NCI-H146 (cell line): ENCODE measurements around the gene PPA2.

Experiments used
- DNase-seq: peaks from one replicate; lab custom pipeline; 2025; lab: John Stamatoyannopoulos, UW

Gene PPA2

DNA sequence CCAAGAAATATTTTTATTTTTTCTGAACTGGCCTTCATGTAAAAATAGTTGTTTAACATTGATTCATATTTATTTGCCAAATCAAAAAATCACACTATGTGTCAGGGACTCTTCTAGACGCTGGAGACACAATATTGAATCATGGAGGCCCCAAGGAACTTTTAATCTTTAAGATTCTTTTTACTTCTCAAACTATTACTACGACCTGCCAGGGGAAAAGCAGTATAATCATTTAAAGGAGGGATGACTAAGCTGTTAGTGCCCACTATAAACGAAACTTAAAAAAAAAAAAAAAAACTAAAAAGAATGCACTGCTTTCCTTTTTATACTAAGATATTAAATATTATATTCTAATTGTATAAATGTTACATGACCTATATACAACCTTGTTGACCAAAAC lies 84.7 kb downstream of the PPA2 start:
- no peak for DNase-seq

DNA sequence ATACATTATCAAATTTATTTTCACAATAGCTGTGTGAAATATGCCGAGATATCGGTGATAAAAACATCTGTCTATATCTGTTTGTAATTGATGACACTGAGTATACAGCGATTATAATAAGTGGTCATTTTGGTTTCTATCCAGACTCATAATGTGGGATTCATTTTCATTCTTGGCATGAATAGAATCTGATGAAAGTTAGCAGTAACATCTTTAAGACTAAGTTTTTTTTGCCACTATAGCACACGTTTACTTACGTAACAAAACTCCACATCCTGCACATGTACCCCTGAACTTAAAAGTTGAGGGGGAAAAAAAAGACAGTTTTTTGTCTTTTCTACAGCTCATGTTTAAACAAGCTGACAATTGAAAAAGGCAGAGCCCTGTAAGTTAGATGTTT lies 86.4 kb downstream of the PPA2 start:
- no peak for DNase-seq

DNA sequence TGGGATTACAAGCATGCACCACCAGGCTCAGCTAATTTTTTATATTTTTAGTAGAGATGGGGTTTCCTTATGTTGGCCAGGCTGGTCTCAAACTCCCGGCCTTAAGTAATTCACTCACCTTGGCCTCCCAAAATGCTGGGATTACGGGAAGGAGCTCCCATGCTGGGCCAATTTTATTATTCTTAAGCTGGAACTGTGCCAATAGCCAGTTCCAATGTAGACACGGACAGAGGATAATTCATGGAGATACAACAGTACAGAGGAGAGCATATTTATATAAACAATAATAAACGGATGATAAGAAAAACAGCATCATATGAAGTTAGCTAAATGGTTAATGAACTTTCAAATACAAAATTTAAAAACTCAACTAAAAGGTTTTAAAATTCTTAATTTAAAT lies 87.8 kb downstream of the PPA2 start:
- no peak for DNase-seq

DNA sequence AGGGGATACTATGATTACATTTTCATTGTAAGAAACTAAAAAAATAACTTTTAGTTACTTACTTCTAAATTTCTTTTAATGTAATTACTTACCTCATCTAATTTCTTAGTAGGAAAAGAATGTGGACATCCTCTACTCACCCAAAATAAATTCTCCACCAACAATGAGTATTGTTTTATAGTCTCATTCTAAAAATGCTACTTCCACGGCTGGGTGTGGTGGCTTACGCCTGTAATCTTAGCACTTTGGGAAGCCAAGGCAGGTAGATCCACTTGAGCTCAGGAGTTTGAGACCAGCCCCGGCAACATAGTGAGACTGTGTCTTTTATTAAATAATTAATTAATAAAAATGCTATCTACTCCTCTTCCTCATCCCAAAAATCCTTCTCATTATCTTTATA lies 99.8 kb downstream of the PPA2 start:
- DNase-seq, result no peak

DNA sequence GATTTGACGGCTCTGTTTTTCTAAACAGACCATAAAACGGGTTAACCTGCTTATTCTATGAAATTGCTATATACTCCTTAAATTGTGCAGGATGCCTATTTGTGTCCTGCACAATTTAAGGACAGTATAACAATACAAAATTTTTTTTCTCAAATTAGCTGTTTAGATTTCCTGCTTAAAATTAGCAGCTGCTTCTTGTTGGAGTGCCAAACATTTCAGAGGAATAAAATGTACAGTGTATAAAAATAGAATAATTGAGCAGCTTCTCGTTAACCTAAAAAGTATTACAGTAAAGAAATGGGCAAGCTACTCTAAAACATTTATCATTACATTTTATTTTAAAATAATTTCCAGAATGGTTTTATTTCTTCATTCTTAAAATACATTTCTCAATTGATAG lies 100.5 kb downstream of the PPA2 start:
- DNase-seq, result no peak

DNA sequence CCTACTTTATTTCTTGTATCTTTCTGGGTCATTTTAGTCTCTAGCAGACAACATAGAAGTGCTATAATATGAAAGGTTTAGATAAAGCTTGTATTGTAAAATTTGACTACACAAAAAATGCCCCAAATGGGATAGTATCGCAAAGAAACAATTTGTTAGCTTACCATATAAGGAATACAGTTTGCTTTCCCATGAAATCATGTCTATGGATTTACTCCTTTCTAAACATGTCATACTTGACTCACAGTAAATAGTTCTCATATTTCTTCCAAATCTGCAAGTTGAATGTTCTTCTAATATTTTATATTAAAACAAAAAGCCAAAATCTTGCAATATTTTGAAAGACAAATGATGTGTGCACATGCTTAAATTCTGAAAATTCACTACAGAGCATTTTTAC lies 103.9 kb downstream of the PPA2 start:
- DNase-seq, result no peak

DNA sequence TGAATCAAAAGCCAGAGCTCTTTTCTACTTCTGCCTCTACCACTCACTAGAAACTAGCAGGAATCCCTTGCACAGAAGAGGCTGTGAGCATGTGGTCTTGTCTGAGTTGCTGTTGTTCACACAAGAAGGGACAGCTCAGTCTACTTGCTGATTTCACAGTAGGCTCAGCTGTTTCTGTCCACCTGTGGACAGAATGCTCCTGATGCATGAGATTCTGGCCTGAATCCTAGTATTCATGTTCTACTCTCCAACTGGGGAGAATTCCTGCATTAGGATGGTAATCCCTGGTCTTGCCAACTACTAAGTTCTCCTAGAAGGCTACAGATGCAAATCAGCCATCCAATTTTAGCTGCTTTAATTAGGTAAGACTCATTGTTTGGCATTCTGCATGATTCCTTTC lies 112.8 kb downstream of the PPA2 start:
- no peak for DNase-seq

GRCh38 chr4:105357258-105357980 lies 116.4 kb downstream of the PPA2 start:
- DNase-seq, result no peak

GRCh38 chr4:105356194-105356593 lies 117.7 kb downstream of the PPA2 start:
- DNase-seq, result no peak

GRCh38 chr4:105352826-105353225 lies 121.0 kb downstream of the PPA2 start:
- no peak for DNase-seq

- no peak for DNase-seq
Measured at GRCh38 chr4:105351861-105352260, 122.0 kb downstream of the PPA2 start.

GRCh38 chr4:105350859-105351490 lies 122.9 kb downstream of the PPA2 start:
- DNase-seq, result no peak

- DNase-seq, result no peak
Measured at GRCh38 chr4:105348719-105349118, 125.1 kb downstream of the PPA2 start.

- no peak for DNase-seq
Measured at GRCh38 chr4:105346869-105347268, 127.0 kb downstream of the PPA2 start.

- no peak for DNase-seq
Measured at GRCh38 chr4:105345838-105346237, 128.0 kb downstream of the PPA2 start.

DNA sequence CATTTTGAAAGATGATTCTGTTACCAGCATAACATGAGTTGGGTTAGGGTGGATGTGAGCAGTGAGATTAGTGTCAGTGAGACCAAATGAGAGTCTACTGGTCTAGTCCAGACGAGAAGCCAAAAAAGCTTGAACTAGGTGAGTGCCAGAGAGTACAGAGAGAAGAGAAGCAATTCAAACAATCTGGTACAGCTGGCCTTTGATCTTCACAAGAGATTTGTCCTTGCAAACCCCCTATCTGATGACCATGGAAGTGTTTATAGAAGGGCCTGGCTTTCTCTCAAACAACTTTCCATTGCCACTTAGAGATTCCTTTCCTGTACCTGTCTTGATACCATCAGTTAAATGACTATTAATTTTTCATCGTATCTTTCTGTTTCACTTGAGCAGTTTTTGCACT lies 128.5 kb downstream of the PPA2 start:
- no peak for DNase-seq

GRCh38 chr4:105344141-105344540 lies 129.7 kb downstream of the PPA2 start:
- DNase-seq, result no peak

DNA sequence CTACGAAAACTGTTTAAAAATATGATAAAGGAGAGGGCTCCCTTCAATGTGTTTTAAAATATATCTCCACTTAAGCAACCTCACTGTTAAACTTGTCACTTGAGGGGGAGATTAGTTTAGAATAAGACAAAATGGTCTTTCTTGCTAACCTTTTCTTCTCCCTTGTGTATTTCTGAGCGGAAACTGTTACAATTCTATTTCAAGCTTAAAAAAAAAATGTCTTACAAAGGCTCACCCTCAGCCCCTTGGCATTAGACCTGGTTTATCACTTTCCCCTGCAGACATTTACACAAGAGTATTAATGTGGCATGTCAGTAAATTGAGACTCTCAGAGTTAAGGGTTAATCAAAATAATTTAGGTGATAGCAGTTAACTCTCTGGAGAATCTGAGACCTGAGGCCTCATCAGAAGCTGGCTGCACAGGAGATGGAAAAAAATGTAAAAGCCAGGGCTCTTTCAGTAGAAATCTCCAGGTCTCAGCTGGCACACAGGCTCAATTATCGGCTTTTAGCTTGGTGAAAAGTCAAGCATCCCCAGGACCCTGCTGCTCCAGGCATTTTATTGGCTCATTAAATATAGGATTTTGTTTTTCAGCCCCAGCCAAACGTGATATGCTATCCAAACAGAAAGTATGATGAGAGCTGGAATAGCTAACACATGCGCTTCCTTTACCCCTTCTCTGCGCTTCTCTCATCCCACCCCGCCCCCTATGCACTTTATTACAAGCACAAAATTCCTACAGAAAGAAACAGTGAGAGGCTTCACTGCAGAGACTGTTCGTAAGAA lies 130.5 kb downstream of the PPA2 start:
- DNase-seq, result no peak

- DNase-seq, result no peak
Measured at GRCh38 chr4:105329081-105329480, 144.8 kb downstream of the PPA2 start.

DNA sequence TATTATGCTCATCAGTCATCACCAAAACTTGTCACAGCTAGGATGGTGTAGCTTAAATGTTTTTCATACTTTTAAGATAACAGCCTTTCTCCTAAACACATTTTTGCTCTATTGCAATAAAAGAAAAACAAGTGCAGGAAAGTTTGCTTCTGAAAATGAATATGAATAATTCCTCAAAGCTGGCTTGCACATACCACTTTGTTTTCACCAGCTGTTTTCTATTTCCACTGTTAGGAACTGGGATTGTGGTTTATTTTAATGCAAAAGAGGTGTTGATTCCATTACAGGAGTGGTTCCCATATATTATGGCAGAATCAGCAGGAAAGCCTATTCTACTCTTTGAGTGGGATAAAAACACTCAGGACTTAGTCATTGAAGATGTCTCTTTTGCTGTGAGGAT lies 145.9 kb downstream of the PPA2 start:
- no peak for DNase-seq

DNA sequence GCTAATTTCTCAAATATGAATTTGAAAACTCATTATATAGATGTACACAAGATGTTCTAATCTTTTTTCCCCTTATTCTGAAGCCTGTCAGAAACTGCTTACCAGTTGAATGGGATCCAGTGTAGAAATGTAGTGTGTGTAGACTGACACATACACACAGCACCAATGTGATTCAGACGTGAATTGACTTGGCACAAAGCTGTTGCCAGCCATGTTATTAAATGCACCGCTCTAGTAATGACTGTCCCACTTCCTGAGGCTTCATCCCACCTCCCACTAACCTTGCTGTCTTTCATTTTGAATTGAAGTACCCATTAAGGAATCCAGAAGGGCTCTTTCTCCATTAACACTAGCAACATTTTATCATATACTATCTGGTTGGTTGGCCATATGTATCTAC lies 146.6 kb downstream of the PPA2 start:
- DNase-seq, result no peak
